Neural progenitor cell (in vitro differentiated cells): Measurements from ENCODE around the gene NAV1. TPM values are rescaled to one million over a fixed set of nuclear protein-coding genes. Genes with fewer than 3 reads are reported as not detected.

Source experiments
- DNase-seq: peaks from one replicate; pipeline ENCODE4 v3.0.0-alpha.2; 2016; ENCODE audit warnings: low spot score
- H2AFZ ChIP-seq: fragments of 200-600 bp; sonication (generic); replicated peaks from 2 replicates; pipeline ENCODE4 v1.6.1; 2016; ENCODE audit warnings: antibody characterized with exemption
- H3F3A ChIP-seq: fragments of 200-600 bp; sonication (generic); 2 replicates; pipeline ENCODE4 v1.6.1; 2016; ENCODE audit warnings: antibody characterized with exemption, low read depth
- H3K27ac ChIP-seq: fragments of 200-600 bp; sonication (generic); 2 replicates; pipeline ENCODE4 v1.5.1; 2016; ENCODE audit warnings: mild to moderate bottlenecking
- H3K27me3 ChIP-seq: fragments of 200-600 bp; sonication (generic); 2 replicates; pipeline ENCODE4 v1.6.1; 2016; ENCODE audit warnings: mild to moderate bottlenecking, moderate library complexity
- H3K36me3 ChIP-seq: fragments of 200-600 bp; sonication (generic); 2 replicates; pipeline ENCODE4 v1.5.1; 2016
- H3K4me1 ChIP-seq: fragments of 200-600 bp; sonication (generic); 2 replicates; pipeline ENCODE4 v1.6.1; 2016; ENCODE audit warnings: mixed run types
- H3K4me2 ChIP-seq: fragments of 200-600 bp; sonication (generic); 2 replicates; pipeline ENCODE4 v1.6.1; 2016
- H3K4me3 ChIP-seq: fragments of 200-600 bp; sonication (generic); 2 replicates; pipeline ENCODE4 v1.5.1; 2016
- H3K79me2 ChIP-seq: fragments of 200-600 bp; sonication (generic); 2 replicates; pipeline ENCODE4 v1.6.1; 2016; ENCODE audit warnings: low read depth
- H3K9ac ChIP-seq: fragments of 200-600 bp; sonication (generic); 2 replicates; pipeline ENCODE4 v1.6.1; 2016
- H3K9me3 ChIP-seq: fragments of 200-600 bp; sonication (generic); 2 replicates; pipeline ENCODE4 v1.5.1; 2016; ENCODE audit warnings: low read depth
- H4K20me1 ChIP-seq: fragments of 200-600 bp; sonication (generic); 2 replicates; pipeline ENCODE4 v1.6.1; 2016; ENCODE audit warnings: low read depth
- H3K27ac Mint-ChIP-seq: 3 replicates; pipeline ENCODE4 v1.8.0; 2021; ENCODE audit warnings: mixed read lengths
- H3K27me3 Mint-ChIP-seq: 2 replicates; pipeline ENCODE4 v1.8.0; 2022; ENCODE audit warnings: low read depth, mild to moderate bottlenecking, inconsistent platforms, moderate library complexity, mixed read lengths; ENCODE audit not compliant: insufficient read depth
- H3K36me3 Mint-ChIP-seq: 3 replicates; pipeline ENCODE4 v1.8.0; 2021; ENCODE audit warnings: mixed read lengths
- H3K4me1 Mint-ChIP-seq: 3 replicates; pipeline ENCODE4 v1.8.0; 2021; ENCODE audit warnings: mixed read lengths
- H3K4me3 Mint-ChIP-seq: 3 replicates; pipeline ENCODE4 v1.8.0; 2021; ENCODE audit warnings: mild to moderate bottlenecking, moderate library complexity, mixed read lengths
- H3K9me3 Mint-ChIP-seq: 3 replicates; pipeline ENCODE4 v1.8.0; 2020; ENCODE audit warnings: mixed read lengths
- EZH2 ChIP-seq: fragments of 200-600 bp; sonication (generic); IDR thresholded peaks from 2 replicates; pipeline ENCODE4 v1.6.1; 2017; ENCODE audit warnings: antibody characterized with exemption, mild to moderate bottlenecking, moderate library complexity
- EZH2phosphoT487 ChIP-seq: fragments of 200-600 bp; sonication (generic); IDR thresholded peaks from 2 replicates; pipeline ENCODE4 v1.6.1; 2017; ENCODE audit warnings: antibody characterized with exemption
- total RNA-seq: library from RNA; depleted of rRNA; stranded (reverse); fragments of >200 nt; gene quantifications from 2 replicates; pipeline ENCODE4 v1.2.3, GENCODE V29; 2015; ENCODE audit warnings: low replicate concordance
- TF ChIP-seq, protein P1 (sequence below): fragments of 200-600 bp; sonication (generic); IDR thresholded peaks from 2 replicates; pipeline ENCODE4 v1.5.1; 2017; ENCODE audit warnings: antibody characterized with exemption, mild to moderate bottlenecking

NAV1 gene
- total RNA-seq, 1 donor from 2014 or later: 60.7 TPM

DNA sequence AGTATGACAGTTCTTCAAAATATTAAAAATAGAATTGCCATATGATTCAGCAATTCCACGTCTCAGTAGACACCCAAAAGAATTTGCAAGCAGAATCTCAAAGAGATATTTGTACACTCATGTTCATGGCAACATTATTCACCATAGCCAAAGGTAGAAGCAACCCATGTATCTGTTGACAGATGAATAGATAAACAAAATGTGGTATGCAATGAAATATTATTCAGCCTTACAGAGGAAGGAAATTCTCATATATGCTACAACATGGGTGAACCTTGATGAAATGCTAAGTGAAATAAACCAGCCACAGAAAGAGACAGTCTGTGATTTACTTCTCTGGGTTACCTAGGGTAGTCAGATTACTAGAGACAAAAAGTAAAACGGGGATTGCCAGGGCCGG is 47.0 kb downstream of the NAV1 start:
- H3K27me3 ChIP-seq: no peaks in the 10 kb centered on the region
- H3K79me2 ChIP-seq: no peaks in the 10 kb centered on the region
- no peaks in the 10 kb centered on the region for H3K9me3 ChIP-seq
- H2AFZ ChIP-seq: no peak overlapping the region
- H3K4me1 ChIP-seq: peaks cover 20% of the 10 kb centered on the region
- no peak overlapping the region for H3K4me3 ChIP-seq
- Mint-ChIP-seq H3K9me3 (no peaks in the 10 kb centered on the region), H3K36me3 (no peaks in the 10 kb centered on the region), H3K4me3 (no peak overlapping the region), H3K27ac (no peak overlapping the region), H3K27me3 (peaks cover 3% of the 10 kb centered on the region), H3K4me1 (peaks cover 7% of the 10 kb centered on the region)
- H3K9ac ChIP-seq: no peak overlapping the region
- no peak for DNase-seq
- H3K27ac ChIP-seq: no peak overlapping the region
- H3K36me3 ChIP-seq: no peaks in the 10 kb centered on the region
- no peak overlapping the region for H3K4me2 ChIP-seq
- H3F3A ChIP-seq: peaks cover 21% of the 10 kb centered on the region
- TF ChIP-seq EZH2 (no peak), EZH2phosphoT487 (no peak)
- TF ChIP-seq, protein P1, sequence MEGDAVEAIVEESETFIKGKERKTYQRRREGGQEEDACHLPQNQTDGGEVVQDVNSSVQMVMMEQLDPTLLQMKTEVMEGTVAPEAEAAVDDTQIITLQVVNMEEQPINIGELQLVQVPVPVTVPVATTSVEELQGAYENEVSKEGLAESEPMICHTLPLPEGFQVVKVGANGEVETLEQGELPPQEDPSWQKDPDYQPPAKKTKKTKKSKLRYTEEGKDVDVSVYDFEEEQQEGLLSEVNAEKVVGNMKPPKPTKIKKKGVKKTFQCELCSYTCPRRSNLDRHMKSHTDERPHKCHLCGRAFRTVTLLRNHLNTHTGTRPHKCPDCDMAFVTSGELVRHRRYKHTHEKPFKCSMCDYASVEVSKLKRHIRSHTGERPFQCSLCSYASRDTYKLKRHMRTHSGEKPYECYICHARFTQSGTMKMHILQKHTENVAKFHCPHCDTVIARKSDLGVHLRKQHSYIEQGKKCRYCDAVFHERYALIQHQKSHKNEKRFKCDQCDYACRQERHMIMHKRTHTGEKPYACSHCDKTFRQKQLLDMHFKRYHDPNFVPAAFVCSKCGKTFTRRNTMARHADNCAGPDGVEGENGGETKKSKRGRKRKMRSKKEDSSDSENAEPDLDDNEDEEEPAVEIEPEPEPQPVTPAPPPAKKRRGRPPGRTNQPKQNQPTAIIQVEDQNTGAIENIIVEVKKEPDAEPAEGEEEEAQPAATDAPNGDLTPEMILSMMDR: no peak
- no peaks in the 10 kb centered on the region for H4K20me1 ChIP-seq

DNA sequence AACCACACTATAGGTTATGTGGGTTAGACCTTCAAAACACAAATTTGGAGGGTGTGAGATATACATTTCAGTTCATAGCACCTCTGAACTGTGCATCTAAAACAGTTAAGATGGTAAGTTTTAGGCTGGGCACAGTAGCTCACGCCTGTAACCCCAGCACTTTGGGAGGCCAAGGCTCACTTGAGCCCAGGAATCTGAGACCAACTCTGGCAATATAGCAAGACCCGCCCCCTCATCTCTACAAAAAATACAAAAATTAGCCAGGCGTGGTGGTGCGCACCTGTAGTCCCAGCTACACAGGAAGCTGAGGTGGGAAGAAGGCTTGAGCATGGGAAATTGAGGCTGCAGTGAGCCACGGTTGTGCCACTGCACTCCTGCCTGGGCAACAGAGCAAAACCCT is 47.9 kb downstream of the NAV1 start:
- Histone ChIP-seq H2AFZ (no peak overlapping the region), H3K27ac (no peak overlapping the region), H3K36me3 (no peaks in the 10 kb centered on the region), H3K27me3 (no peaks in the 10 kb centered on the region), H4K20me1 (peaks cover 8% of the 10 kb centered on the region), H3F3A (peaks cover 21% of the 10 kb centered on the region), H3K79me2 (no peaks in the 10 kb centered on the region), H3K9ac (no peak overlapping the region), H3K4me1 (peaks cover 27% of the 10 kb centered on the region), H3K9me3 (no peaks in the 10 kb centered on the region), H3K4me2 (no peak overlapping the region), H3K4me3 (no peak overlapping the region)
- no peak for DNase-seq
- no peaks in the 10 kb centered on the region for H3K36me3 Mint-ChIP-seq
- TF ChIP-seq, protein P1: no peak
- TF ChIP-seq EZH2 (no peak), EZH2phosphoT487 (no peak)
- no peaks in the 10 kb centered on the region for H3K9me3 Mint-ChIP-seq
- no peak overlapping the region for H3K4me3 Mint-ChIP-seq
- H3K27ac Mint-ChIP-seq: no peak overlapping the region
- H3K27me3 Mint-ChIP-seq: peaks cover 4% of the 10 kb centered on the region
- peaks cover 7% of the 10 kb centered on the region for H3K4me1 Mint-ChIP-seq

DNA sequence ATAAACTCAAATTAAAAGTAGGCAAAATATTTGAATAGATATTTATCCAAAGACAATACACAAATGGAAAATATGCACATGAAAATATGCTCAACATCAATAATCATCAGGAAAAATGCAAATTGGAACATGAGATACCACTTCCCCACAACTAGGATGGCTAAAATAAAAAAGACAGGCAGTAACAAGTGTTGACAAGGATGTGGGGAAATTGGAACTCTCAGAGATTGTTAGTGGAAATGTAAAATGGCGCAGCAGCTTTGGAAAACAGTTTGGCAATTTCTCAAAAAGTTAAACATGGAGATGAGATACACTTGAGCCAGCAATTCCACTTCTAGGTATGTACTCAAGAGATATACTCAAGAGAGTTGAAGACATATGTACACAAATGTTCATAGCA is 48.8 kb downstream of the NAV1 start:
- Histone ChIP-seq H3K4me3 (no peak overlapping the region), H3F3A (peaks cover 13% of the 10 kb centered on the region), H3K36me3 (no peaks in the 10 kb centered on the region), H2AFZ (no peak overlapping the region), H3K4me1 (peaks cover 20% of the 10 kb centered on the region), H3K79me2 (no peaks in the 10 kb centered on the region), H3K27me3 (no peaks in the 10 kb centered on the region), H3K4me2 (no peak overlapping the region), H3K27ac (no peak overlapping the region), H4K20me1 (peaks cover 14% of the 10 kb centered on the region), H3K9me3 (no peaks in the 10 kb centered on the region), H3K9ac (no peak overlapping the region)
- Mint-ChIP-seq H3K9me3 (no peaks in the 10 kb centered on the region), H3K4me1 (peaks cover 6% of the 10 kb centered on the region), H3K36me3 (no peaks in the 10 kb centered on the region), H3K27me3 (peaks cover 2% of the 10 kb centered on the region), H3K27ac (no peak overlapping the region), H3K4me3 (no peak overlapping the region)
- TF ChIP-seq, protein P1: no peak
- TF ChIP-seq EZH2: no peak
- no peak for TF ChIP-seq EZH2phosphoT487
- DNase-seq: no peak

Other genes with a start within 250 kb of the NAV1 start
- 3.1 and 13.2 TPM in 2 replicates for gene TNNT2, start 161.4 kb upstream of the NAV1 start, total RNA-seq
- 0.34 TPM in 1 of 2 replicates, not detected in the other for gene LAD1, start 139.8 kb upstream of the NAV1 start, total RNA-seq
- gene TNNI1, start 117.4 kb upstream of the NAV1 start, total RNA-seq: 0.43 and 1.3 TPM in 2 replicates
- gene PHLDA3, start 69.9 kb upstream of the NAV1 start, total RNA-seq: 1.9 and 11.8 TPM in 2 replicates
- gene CSRP1, start 32.0 kb upstream of the NAV1 start, total RNA-seq: 2.5 and 4.1 TPM in 2 replicates